Measurements from ENCODE around the gene POLR1E.
"Not testable (repeated sequence)": the region's sequence is repeated elsewhere in the genome, so short reads cannot be mapped to it uniquely, and the experiment has no call there.

Gene POLR1E

GRCh38 chr9:37507566-37508134, 21.9 kb downstream of the POLR1E start:
- no peak for DNase-seq

GRCh38 chr9:37508135-37508833, 22.5 kb downstream of the POLR1E start:
- no peak for DNase-seq

GRCh38 chr9:37508834-37509206, 23.1 kb downstream of the POLR1E start:
- no peak for DNase-seq

DNA sequence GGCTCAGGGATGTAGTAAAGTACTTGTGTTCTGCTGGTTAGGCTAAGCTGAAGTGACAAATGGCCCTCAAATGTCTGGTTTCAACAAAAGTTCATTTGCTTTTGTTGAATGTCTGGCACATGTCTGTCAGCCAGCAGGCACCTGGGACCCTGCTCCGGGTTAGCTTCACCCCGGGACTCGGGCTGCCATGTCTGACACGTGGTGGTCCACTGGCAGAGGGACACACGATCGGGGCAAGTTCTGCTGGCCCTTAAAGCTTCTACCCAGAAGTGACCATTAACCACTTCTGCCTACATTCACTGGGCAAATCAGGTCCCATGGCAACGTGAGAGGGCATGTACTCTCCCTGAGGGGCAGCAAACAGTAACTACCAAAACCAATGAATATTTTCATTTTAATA, 23.8 kb downstream of the POLR1E start:
- DNase-seq, result no peak

DNA sequence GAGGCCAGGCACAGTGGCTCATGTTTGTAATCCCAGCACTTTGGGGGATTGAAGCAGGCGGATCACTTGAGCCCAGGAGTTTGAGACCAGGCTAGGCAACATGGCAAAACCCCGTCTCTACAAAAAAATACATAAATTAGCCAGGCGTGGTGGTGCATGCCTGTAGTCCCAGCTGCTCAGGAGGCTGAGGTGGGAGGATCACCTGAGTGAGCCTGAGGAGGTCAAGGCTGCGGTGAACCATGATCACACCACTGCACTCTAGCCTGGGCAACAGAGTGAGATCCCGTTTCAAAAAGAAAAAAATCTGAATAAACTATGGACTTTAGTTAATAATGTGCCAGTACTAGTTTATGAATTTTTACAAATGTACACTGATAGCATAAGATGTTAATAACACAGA, 24.3 kb downstream of the POLR1E start:
- DNase-seq, result not testable (repeated sequence)

DNA sequence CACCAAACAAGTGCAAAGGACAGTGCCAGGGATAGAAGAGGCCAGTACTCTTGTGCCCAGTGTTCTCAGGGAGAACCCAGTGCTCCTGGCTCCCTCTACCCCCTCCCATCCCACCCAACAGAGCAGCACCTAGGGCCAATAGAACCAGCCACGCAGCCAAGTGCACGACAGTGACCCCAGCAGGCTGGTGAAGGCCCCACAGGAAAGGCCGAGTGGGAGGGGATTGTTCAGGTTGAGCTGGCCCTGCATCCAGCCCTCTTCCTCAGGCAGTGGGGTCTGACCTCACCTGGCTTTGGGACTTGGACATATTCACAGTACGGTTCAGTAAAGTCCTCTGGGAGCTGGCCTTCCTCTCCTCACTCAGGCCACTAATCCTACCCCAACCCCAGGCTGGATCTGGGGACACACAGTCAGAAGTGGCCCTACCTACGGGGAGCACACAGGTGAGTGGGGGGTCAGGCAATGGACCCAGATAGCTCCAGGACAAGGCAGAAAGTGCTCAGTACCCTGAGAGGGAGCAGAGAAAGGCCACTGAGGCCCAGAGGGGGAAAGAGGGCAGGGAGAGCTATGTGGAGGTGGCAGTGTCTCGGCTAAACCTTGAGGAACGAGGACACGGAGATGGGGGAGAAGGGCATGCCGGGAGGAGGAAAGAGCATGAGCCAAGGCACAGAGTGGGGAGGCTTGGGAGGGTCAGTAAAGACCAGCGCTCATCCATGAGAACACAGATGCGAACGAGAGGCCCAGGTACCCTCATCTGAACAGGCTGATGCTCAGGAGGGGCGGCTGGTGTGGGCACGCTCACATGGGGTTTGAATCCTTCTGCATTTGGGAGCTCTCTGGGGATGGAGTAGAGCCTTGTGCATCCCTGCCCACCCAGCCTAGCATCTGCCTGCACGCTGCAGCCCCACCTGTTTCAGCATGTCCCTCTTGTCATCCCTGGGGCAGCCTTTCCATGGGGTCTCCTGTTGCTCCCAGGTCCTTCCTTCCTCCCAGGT, 25.6 kb downstream of the POLR1E start:
- no peak for DNase-seq

DNA sequence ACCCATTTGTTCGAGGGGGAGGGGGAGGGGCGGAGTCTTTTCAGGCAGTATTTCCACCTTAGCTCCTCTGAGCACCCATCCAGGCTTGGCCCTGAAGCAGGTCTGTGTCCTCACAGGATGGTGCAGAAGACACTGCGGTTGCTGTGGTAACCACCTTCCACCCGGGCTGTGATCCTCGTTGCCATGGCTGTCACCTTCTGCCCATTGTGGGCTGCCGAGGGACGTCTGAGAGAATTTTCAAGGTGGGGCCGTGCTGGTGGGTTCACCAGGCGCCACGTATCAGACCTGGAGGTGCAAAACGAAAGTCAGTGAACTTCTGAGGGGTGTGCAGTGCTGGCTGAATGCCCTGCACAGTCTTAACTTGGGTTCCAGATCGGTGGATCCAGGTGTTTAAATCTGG, 26.7 kb downstream of the POLR1E start:
- no peak for DNase-seq

DNA sequence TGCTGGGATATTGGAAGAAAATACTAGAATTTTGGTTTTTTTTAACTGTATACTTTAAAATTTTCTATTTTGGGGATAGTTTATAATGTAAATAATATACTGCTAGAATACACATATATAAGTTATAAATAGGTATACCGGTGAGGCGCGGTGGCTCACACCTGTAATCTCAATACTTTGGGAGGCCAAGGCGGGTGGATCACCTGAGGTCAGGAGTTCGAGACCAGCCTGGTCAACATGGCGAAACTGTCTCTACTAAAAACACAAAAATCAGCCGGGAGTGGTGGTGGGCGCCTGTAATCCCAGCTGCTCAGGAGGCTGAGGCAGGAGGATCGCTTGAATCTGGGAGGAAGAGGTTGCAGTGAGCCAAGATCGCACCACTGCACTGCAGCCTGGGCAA, 28.7 kb downstream of the POLR1E start:
- not testable (repeated sequence) for DNase-seq

- no peak for DNase-seq
These were observed 29.3 kb downstream of the POLR1E start for GRCh38 chr9:37514999-37515398.

- DNase-seq, result no peak
These were observed 30.0 kb downstream of the POLR1E start for GRCh38 chr9:37515620-37516258.

DNA sequence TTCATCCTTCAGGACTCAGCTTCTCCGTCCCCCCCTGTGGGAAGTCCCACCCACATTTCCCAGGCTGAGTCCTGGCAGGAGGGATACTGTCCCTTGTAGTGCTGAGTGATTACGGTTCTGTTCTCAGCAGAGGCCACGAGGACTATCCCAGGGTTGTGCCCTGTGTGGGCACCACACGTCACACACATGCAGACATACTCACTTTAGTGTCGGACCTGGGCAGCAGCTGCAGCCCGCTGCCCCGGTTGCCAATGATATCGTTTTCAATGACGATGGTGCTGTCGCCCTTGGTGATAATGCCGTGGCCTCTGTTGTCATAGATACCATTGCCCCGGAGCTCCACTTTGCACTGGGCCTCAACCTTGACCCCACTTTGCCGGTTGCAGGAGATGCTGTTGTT, 32.2 kb downstream of the POLR1E start:
- DNase-seq, result no peak

DNA sequence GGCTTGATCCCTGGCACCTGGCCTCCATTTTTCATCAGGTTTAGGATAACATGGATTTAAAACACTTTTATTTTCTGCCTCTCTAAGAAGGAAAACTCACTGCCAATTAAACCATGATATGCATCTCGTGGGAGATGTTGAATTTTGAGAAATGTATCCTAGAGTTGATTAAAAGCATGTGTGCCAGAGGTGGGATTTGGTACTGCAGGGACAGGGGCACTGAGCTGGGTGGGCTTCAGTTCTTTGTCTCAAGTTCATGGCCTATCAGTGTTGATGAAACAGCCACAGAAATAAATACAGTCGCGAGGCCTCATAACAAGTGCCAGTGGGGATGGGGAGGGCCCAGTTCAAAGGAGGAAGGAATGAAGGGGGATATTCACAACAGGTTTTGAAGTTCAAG, 34.9 kb downstream of the POLR1E start:
- no peak for DNase-seq

- DNase-seq, result no peak
These were observed 35.4 kb downstream of the POLR1E start for GRCh38 chr9:37521111-37521510.

DNA sequence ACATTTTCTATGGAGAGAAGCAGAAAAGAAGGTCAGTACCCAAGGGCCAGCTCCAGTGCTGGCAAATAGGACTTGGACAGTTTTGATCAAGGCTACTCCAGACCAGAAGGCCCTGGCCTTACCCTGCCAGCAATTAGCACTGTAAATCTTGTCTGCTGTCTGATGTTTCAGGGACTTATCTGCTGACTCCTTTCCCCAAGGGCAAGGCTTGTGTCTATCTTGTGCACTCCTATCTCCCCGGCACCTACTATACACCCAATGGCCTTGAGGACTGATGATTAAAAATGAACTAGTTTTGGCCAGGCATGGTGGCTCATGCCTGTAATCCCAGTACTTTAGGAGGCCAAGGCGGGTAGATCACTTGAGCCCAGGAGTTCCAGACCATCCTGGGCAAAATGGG, 37.2 kb downstream of the POLR1E start:
- DNase-seq, result no peak

GRCh38 chr9:37523916-37524315, 38.2 kb downstream of the POLR1E start:
- no peak for DNase-seq

DNA sequence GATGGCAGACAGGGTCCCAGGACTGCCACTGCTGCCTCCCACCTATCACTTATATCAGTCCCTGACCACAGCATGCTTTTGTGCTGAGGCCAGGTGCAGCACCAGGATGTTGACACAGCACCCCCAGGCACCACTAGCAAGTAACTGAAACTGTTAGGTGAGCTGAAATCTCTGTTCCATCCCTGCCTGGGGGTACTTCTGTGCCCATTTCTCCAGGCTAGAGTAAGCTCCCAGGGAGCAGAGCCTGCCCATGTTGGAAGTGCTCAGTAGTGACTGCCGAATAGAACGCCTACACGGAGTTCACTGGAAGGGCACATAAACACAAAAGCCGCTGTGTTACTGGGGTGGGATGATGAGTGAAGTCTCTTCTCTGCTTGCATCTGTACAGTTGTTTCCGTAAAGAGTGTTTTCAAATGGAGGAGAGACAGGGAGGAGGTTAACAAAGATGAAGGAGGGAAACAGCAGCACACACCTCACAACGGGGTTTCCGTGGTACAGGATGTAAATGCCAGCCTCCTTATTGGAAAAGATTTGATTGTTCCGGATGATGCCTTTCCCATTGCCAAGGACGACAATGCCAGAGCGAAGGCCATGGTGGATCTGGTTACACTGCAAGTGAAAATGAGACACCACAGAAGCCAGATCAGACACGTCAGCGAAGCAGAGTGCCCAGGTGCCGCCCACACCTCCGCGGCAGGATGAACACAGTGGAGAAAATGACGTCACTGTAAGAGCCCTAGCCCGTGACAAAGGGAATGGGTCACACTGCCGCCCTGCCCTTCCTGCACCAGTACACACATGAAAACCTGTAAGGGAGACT, 43.1 kb downstream of the POLR1E start:
- DNase-seq, result peak; percentile 42

- no peak for DNase-seq
These were observed 46.0 kb downstream of the POLR1E start for GRCh38 chr9:37531699-37532098.

- DNase-seq, result no peak
These were observed 48.7 kb downstream of the POLR1E start for GRCh38 chr9:37534412-37534811.

- no peak for DNase-seq
These were observed 49.2 kb downstream of the POLR1E start for GRCh38 chr9:37534901-37535300.

- no peak for DNase-seq
These were observed 52.4 kb downstream of the POLR1E start for GRCh38 chr9:37538099-37538498.

- DNase-seq, result no peak
These were observed 53.9 kb downstream of the POLR1E start for GRCh38 chr9:37539634-37540033.

GRCh38 chr9:37540634-37541033, 54.9 kb downstream of the POLR1E start:
- no peak for DNase-seq

Measured in activated naive CD4-positive, alpha-beta T cell treated with anti-CD3 and anti-CD28 coated beads, Interleukin-2, amount 50 U/mL, for 16 hours (primary cell).